Testis (tissue), 3 donors: Measurements from ENCODE around the gene SDR42E2. TPM values are rescaled to one million over a fixed set of nuclear protein-coding genes. Genes with fewer than 3 reads are reported as not detected.

Experiments used
- DNase-seq: peaks from one replicate; pipeline ENCODE4 v3.0.0-alpha.2; 2019
- H3K27ac ChIP-seq, 2 donors: fragments of 200-600 bp; sonication (generic); one replicate each; pipeline ENCODE4 v1.5.1; 2019
- H3K27me3 ChIP-seq: fragments of 200-600 bp; sonication (generic); one replicate; pipeline ENCODE4 v1.5.1; 2019
- H3K36me3 ChIP-seq: fragments of 200-600 bp; sonication (generic); one replicate; pipeline ENCODE4 v1.5.1; 2017; ENCODE audit warnings: low read depth; ENCODE audit errors: missing control alignments
- H3K4me1 ChIP-seq: fragments of 200-600 bp; sonication (generic); one replicate; pipeline ENCODE4 v1.5.1; 2019
- H3K4me3 ChIP-seq, 2 donors: fragments of 200-600 bp; sonication (generic); one replicate each; pipeline ENCODE4 v1.5.1; 2017 to 2019
- H3K9me3 ChIP-seq: fragments of 200-600 bp; sonication (generic); one replicate; pipeline ENCODE4 v1.5.1; 2017
- POLR2A ChIP-seq: fragments of 450-650 bp; IDR thresholded peaks from one replicate; pipeline ENCODE4 v1.6.1; 2017; ENCODE audit warnings: antibody characterized with exemption, mild to moderate bottlenecking, moderate library complexity
- WGBS, 2 donors: methylation state at CpG; one replicate each; pipeline ENCODE4 v1.1.5; 2018; 5-methylcytosine and 5-hydroxymethylcytosine counted together
- intact Hi-C: fragments of 100-400 bp; cut with DNase I; formaldehyde crosslinking; loops from one replicate; pipeline ENCODE4 v1.15.1; 2023; ENCODE audit warnings: low total_unique reads
- polyA plus RNA-seq: library from polyadenylated mRNA; stranded (reverse); fragments of 350-450 nt; fragmentation: Illumina TruSeq; extraction: RNeasy Lipid Tissue Mini Kit (QIAGEN cat#74804); gene quantifications from one replicate; pipeline ENCODE4 v1.2.3, GENCODE V29; 2014; ENCODE audit warnings: low read depth, low replicate concordance; ENCODE audit not compliant: insufficient read depth
- total RNA-seq, 2 donors: library from RNA; depleted of rRNA; stranded (reverse); fragments of >200 nt; gene quantifications; one replicate each; pipeline ENCODE4 v1.2.3, GENCODE V29; 2016
- TF ChIP-seq, protein P1 (sequence below), 3 experiments: fragments of 450-650 bp in 2 of 3; fragments of 200-600 bp in 1 of 3; sonication (generic) in 1 of 3; IDR thresholded peaks; one replicate each; pipeline ENCODE4 v1.5.1; 2016 to 2019; ENCODE audit warnings: antibody characterized with exemption in 3 of 3, mild to moderate bottlenecking in 2 of 3, moderate library complexity in 1 of 3

Gene SDR42E2
- total and polyA plus RNA-seq, 3 donors from 2014 or later = 0.31 to 1.4 (median 0.31) TPM

DNA sequence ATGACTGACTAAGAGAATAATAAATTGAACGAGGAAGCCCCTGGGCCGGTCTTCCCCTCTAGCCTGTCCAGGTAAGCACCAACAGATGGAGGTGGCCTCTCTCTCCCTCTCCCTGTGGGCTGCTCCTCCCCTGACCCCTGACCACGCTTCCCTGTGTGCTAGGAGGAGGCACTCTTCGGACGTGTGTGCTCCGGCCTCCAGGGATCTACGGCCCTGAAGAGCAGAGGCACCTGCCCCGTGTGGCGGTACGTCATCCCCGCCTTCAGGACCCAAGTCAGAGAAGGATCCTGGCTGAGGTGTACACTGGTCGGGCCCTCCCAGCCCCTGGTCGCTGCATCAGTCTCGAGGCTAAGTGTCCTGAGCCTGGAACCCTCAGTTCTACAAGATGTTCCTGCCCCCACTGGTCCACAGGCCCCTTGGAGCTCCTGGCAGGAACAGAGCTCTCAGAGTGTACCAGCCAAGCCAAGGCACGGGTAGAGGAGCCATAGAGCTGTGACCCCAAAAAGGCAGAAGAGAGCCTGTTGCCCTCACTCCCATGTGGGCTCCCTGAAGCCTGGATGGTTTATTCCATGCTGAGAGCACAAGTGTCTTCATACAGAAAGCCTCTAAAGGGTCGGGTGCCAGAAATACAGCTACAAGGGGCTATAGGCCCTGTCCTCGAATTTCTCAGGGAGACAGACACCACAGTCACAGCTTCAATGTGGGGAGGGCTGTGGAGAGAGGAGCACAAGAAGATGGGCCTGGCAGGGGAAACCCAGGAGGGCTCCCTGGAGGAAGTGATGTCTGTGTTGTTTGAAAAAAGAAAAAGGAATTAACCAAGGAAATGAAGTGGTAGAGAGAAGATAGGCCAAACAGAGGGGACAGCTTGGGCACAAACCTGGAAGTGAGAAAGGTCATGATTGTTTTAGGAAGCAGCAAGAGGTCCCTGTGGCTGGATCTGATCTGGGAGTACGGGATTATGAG, 15.9 kb downstream of the SDR42E2 start:
- no peak overlapping the region for H3K4me3 ChIP-seq
- WGBS, 2 donors = 76 to 87% methylated on average over 17 to 18 of the region's 18 CpGs
- no peak for DNase-seq
- H3K4me1 ChIP-seq = no peaks in the 10 kb centered on the region
- no peak for TF ChIP-seq POLR2A
- TF ChIP-seq, protein P1, sequence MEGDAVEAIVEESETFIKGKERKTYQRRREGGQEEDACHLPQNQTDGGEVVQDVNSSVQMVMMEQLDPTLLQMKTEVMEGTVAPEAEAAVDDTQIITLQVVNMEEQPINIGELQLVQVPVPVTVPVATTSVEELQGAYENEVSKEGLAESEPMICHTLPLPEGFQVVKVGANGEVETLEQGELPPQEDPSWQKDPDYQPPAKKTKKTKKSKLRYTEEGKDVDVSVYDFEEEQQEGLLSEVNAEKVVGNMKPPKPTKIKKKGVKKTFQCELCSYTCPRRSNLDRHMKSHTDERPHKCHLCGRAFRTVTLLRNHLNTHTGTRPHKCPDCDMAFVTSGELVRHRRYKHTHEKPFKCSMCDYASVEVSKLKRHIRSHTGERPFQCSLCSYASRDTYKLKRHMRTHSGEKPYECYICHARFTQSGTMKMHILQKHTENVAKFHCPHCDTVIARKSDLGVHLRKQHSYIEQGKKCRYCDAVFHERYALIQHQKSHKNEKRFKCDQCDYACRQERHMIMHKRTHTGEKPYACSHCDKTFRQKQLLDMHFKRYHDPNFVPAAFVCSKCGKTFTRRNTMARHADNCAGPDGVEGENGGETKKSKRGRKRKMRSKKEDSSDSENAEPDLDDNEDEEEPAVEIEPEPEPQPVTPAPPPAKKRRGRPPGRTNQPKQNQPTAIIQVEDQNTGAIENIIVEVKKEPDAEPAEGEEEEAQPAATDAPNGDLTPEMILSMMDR (IDR thresholded peaks at IDR 0.05) = no peak
- intact Hi-C loops = no loop called here
- H3K9me3 ChIP-seq = no peaks in the 10 kb centered on the region
- H3K27ac ChIP-seq = no peak overlapping the region
- no peaks in the 10 kb centered on the region for H3K27me3 ChIP-seq
- H3K36me3 ChIP-seq = no peaks in the 10 kb centered on the region

DNA sequence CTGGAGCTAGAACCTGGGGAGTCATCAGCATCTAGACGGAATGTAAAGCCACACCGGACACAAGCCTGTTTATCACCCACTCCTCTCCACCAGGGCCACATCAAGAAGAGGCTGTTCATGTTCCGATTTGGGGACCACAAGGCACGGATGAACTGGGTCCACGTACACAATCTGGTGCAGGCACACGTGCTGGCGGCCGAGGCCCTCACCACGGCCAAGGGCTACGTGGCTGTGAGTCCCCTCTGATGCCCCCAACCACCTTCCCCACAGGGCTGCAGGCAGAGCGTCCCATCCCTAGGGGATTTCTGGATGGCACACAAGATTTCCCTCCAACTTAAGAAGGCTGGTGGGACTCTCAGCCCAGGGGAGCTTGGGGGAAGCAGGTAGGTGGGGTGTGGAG, 19.1 kb downstream of the SDR42E2 start:
- intact Hi-C loops = loop anchor here (10.0 kb wide), 1 partner anchor 227 kb away; the partner anchor contains the start of gene UQCRC2
- H3K27me3 ChIP-seq = no peaks in the 10 kb centered on the region
- H3K9me3 ChIP-seq = no peaks in the 10 kb centered on the region
- no peak overlapping the region for H3K27ac ChIP-seq
- WGBS, 2 donors = 88 to 92% methylated on average over 11 of the region's 11 CpGs
- no peaks in the 10 kb centered on the region for H3K36me3 ChIP-seq
- DNase-seq = no peak
- TF ChIP-seq, protein P1 (IDR thresholded peaks at IDR 0.05) = no peak
- TF ChIP-seq POLR2A = no peak
- no peak overlapping the region for H3K4me3 ChIP-seq
- H3K4me1 ChIP-seq = no peaks in the 10 kb centered on the region

DNA sequence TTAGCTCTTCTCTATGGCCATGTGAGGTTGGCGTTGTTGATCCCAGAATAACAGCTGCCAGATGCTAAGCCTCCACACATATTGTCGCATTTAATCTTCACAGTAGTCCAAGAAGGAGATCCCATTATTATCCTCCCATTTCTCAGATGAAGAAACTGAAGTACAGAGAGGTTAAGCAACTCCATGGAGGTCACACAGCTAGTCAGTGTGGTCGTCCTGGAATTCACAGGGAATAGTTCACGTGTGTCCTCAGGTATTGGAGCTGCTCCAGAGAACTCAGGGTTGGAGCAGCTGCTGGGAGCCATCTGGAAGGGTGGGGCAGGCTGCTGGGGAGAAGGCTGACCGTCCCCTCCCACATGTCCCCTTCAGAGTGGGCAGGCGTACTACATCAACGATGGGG, 19.5 kb downstream of the SDR42E2 start:
- H3K4me3 ChIP-seq = no peak overlapping the region
- TF ChIP-seq, protein P1 (IDR thresholded peaks at IDR 0.05) = no peak
- TF ChIP-seq POLR2A = no peak
- no peaks in the 10 kb centered on the region for H3K4me1 ChIP-seq
- H3K27me3 ChIP-seq = no peaks in the 10 kb centered on the region
- no peak overlapping the region for H3K27ac ChIP-seq
- no peak for DNase-seq
- no peaks in the 10 kb centered on the region for H3K36me3 ChIP-seq
- intact Hi-C loops = loop anchor here (10.0 kb wide), 1 partner anchor 227 kb away; the partner anchor contains the start of gene UQCRC2
- WGBS, 2 donors = 83% methylated on average over 7 of the region's 7 CpGs
- no peaks in the 10 kb centered on the region for H3K9me3 ChIP-seq

DNA sequence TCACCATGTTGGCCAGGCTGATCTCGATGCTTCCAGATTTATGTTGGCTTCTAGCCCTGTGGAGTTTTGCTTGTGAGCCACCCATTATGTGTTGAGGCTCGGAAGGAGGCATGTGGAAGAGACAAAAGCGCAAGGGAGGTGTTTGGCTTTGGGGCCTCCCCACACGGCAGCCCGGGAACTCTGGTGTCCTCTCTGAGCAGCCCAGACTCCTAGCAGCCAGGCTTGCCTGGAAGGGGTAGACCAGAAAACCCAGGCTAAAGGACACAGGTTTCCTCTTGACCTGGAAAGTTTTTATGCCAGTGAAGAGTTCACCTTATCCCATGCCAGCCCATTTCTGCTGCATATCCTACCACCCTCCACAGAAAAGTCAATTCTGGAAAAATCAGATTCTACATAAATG, 21.0 kb downstream of the SDR42E2 start:
- Histone ChIP-seq H3K36me3 (no peaks in the 10 kb centered on the region), H3K4me1 (no peaks in the 10 kb centered on the region), H3K27me3 (no peaks in the 10 kb centered on the region), H3K9me3 (no peaks in the 10 kb centered on the region), H3K27ac (no peak overlapping the region), H3K4me3 (no peak overlapping the region)
- intact Hi-C loops = loop anchor here (10.0 kb wide), 1 partner anchor 229 kb away; the partner anchor contains the start of gene UQCRC2
- TF ChIP-seq POLR2A = no peak
- TF ChIP-seq, protein P1 (IDR thresholded peaks at IDR 0.05) = no peak
- WGBS, 2 donors = 86 to 89% methylated on average over 5 of the region's 5 CpGs
- no peak for DNase-seq
